Measurements from ENCODE around the gene GRIN2A.

DNA sequence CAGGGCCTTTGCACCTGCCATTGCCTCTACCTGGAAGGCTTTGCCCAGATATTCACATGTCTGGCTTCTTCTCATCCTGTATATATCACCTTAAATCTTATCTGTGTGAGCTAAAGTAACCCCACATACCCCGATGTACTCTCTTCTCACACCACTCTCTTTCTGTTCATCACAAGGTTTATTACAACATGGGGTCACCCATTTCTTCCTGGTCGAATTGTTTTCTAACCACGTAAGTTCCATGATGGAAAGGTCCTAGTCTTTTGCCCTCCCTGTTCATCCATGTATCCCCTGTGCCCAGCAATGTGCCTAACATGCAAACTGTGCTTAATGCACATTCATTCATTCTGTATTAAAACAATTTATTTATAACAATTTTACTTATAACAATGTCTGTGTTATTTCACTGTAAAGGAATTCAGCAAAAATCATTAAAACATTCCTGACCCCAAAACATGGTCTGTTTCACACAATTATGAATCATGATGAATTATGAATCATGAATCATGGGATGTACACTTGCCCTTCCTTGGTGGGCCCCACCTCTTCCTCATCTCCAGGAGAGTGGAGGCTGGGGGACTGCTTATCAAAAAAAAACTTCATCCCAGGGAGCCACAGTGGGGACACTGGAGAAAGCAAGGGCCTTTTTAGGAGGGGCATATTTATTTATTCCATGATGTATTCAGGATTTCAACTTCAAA is 336.4 kb downstream of the GRIN2A start:
- TF ChIP-seq, protein P1, sequence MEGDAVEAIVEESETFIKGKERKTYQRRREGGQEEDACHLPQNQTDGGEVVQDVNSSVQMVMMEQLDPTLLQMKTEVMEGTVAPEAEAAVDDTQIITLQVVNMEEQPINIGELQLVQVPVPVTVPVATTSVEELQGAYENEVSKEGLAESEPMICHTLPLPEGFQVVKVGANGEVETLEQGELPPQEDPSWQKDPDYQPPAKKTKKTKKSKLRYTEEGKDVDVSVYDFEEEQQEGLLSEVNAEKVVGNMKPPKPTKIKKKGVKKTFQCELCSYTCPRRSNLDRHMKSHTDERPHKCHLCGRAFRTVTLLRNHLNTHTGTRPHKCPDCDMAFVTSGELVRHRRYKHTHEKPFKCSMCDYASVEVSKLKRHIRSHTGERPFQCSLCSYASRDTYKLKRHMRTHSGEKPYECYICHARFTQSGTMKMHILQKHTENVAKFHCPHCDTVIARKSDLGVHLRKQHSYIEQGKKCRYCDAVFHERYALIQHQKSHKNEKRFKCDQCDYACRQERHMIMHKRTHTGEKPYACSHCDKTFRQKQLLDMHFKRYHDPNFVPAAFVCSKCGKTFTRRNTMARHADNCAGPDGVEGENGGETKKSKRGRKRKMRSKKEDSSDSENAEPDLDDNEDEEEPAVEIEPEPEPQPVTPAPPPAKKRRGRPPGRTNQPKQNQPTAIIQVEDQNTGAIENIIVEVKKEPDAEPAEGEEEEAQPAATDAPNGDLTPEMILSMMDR (IDR thresholded peaks at IDR 0.05), result no peak
- TF ChIP-seq, protein P2, sequence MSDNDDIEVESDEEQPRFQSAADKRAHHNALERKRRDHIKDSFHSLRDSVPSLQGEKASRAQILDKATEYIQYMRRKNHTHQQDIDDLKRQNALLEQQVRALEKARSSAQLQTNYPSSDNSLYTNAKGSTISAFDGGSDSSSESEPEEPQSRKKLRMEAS (IDR thresholded peaks at IDR 0.05), result no peak
- TF ChIP-seq HDAC2 (IDR thresholded peaks at IDR 0.05) (no peak), MAZ (IDR thresholded peaks at IDR 0.05; ENCODE audit: borderline replicate concordance, low read depth, low read length) (no peak), ESRRA (IDR thresholded peaks at IDR 0.05; ENCODE audit: borderline replicate concordance, low read length) (no peak), TP53 (CRISPR knock-in tag; IDR thresholded peaks at IDR 0.05) (no peak), POLR2A (IDR thresholded peaks at IDR 0.05; ENCODE audit: low read length) (no peak), JUN (IDR thresholded peaks at IDR 0.05) (no peak)
- TF ChIP-seq, protein P3, sequence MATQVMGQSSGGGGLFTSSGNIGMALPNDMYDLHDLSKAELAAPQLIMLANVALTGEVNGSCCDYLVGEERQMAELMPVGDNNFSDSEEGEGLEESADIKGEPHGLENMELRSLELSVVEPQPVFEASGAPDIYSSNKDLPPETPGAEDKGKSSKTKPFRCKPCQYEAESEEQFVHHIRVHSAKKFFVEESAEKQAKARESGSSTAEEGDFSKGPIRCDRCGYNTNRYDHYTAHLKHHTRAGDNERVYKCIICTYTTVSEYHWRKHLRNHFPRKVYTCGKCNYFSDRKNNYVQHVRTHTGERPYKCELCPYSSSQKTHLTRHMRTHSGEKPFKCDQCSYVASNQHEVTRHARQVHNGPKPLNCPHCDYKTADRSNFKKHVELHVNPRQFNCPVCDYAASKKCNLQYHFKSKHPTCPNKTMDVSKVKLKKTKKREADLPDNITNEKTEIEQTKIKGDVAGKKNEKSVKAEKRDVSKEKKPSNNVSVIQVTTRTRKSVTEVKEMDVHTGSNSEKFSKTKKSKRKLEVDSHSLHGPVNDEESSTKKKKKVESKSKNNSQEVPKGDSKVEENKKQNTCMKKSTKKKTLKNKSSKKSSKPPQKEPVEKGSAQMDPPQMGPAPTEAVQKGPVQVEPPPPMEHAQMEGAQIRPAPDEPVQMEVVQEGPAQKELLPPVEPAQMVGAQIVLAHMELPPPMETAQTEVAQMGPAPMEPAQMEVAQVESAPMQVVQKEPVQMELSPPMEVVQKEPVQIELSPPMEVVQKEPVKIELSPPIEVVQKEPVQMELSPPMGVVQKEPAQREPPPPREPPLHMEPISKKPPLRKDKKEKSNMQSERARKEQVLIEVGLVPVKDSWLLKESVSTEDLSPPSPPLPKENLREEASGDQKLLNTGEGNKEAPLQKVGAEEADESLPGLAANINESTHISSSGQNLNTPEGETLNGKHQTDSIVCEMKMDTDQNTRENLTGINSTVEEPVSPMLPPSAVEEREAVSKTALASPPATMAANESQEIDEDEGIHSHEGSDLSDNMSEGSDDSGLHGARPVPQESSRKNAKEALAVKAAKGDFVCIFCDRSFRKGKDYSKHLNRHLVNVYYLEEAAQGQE (IDR thresholded peaks at IDR 0.05), result no peak
